H1 (cell line): ENCODE results near the gene CDK5RAP2. TPM values are rescaled to one million over a fixed set of nuclear protein-coding genes. Genes with fewer than 3 reads are reported as not detected.

Experiments
- CBX8 ChIP-seq: fragments of 300-800, 300-1000 bp; sonication (generic); IDR thresholded peaks from 2 replicates; pipeline ENCODE4 v1.7.1; 2016; ENCODE audit warnings: low read depth, low read length, borderline replicate concordance
- RNF2 ChIP-seq: fragments of 200-900, 300-1000 bp; sonication (generic); IDR thresholded peaks from 2 replicates; pipeline ENCODE4 v1.7.1; 2016; ENCODE audit warnings: borderline replicate concordance, low read depth, mild to moderate bottlenecking, antibody characterized with exemption, low read length; ENCODE audit not compliant: poor library complexity, severe bottlenecking; ENCODE audit errors: missing control alignments
- SP1 ChIP-seq: IDR thresholded peaks from 2 replicates; pipeline ENCODE4 v1.6.1; 2011; ENCODE audit warnings: low read depth, low read length
- USF2 ChIP-seq: IDR thresholded peaks from 2 replicates; pipeline ENCODE4 v1.6.1; 2011; ENCODE audit warnings: low read length, improper control_type of control experiment
- polyA plus RNA-seq, 7 experiments: library from polyadenylated mRNA; depleted of rRNA in 3 of 7; stranded (reverse) in 5 of 7; unstranded in 2 of 7; fragments of >200 nt in 5 of 7; fragments of 200-250 nt in 2 of 7; gene quantifications; 1 replicate in 5 of 7; 2 replicates in 1 of 7; 4 replicates in 1 of 7; pipeline versions ENCODE4 v1.2.1 to v1.2.3, GENCODE V29; 2011 to 2013; ENCODE audit warnings: missing spikeins in 2 of 7, mixed read lengths in 2 of 7
- total RNA-seq: library from RNA; stranded (reverse); fragmentation: NEBNext Ultra II Directional; extraction: Animal tissue kit (Norgen Biotek cat#: 25700); gene quantifications from 2 replicates; pipeline ENCODE4 v1.2.1, GENCODE V29; 2021

Gene CDK5RAP2
- total and polyA plus RNA-seq, 2 of the 8 experiments (the other 6 are each of a cell fraction or from before 2014, with no cell fraction given), result 19.8 to 49.4 TPM

- no peak for TF ChIP-seq USF2
- no peak for TF ChIP-seq CBX8
- TF ChIP-seq RNF2, result no peak
- no peak for TF ChIP-seq SP1
Measured at GRCh38 chr9:120435091-120435490, 144.9 kb downstream of the CDK5RAP2 start (continued).
